ENCODE data around the gene AEN. TPM values are rescaled to one million over a fixed set of nuclear protein-coding genes. Genes with fewer than 3 reads are reported as not detected.

The AEN gene
- total RNA-seq, 1 donor from 2014 or later: 18.4 TPM

DNA sequence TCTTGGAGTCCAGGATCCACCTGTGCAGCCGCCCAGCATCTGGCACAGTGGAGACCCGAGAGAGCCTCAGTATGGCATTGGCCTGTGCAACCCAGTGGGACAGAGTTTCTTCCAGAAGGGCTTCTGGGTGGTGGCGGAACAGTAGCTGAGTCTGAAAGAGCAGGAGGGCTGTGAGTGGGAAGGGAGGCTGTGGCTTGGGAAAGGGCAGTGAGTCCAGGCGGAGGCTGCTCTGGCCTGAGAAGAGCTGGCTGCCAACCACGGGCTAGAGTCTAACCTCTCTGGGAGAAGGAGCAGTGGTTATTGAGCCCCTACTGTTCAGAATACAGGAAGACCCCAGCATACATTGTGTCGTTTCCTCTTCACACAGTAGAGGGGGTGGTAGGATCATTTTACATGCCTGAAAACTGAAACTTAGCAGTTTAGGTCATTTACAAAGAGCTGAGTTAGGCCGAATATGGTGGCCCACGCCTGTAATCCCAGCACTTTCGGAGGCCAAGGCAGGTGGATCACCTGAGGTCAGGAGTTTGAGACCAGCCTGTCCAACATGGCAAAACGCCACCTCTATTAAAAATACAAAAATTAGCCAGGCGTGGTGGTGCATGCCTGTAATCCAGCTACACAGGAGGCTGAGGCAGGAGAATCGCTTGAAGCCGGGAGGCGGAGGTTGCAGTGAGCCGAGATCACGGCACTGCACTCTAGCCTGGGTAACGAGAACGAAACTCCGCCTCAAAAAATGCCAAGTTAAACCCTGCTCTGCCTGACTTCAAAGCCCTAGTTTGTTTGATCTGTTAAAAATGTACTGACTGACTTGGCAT, 3.2 kb downstream of the AEN start:
- Histone ChIP-seq H3K4me3 (peak overlapping the region; percentile 6 to 11), H3K4me1 (peaks cover 60% of the 10 kb centered on the region), H3K9me3 (no peaks in the 10 kb centered on the region), H3K27me3 (no peaks in the 10 kb centered on the region), H3K36me3 (peaks cover 0 to 28% of the 10 kb centered on the region in 2 donors), H3K27ac (peak overlapping the region; percentile 82)
- intact Hi-C loops (cut with DNase I): no loop called here
- TF ChIP-seq POLR2AphosphoS5 (IDR thresholded peaks at IDR 0.05; ENCODE audit: insufficient read depth in 1 of 2, low read depth in 1 of 2): no peak
- TF ChIP-seq, protein P1, sequence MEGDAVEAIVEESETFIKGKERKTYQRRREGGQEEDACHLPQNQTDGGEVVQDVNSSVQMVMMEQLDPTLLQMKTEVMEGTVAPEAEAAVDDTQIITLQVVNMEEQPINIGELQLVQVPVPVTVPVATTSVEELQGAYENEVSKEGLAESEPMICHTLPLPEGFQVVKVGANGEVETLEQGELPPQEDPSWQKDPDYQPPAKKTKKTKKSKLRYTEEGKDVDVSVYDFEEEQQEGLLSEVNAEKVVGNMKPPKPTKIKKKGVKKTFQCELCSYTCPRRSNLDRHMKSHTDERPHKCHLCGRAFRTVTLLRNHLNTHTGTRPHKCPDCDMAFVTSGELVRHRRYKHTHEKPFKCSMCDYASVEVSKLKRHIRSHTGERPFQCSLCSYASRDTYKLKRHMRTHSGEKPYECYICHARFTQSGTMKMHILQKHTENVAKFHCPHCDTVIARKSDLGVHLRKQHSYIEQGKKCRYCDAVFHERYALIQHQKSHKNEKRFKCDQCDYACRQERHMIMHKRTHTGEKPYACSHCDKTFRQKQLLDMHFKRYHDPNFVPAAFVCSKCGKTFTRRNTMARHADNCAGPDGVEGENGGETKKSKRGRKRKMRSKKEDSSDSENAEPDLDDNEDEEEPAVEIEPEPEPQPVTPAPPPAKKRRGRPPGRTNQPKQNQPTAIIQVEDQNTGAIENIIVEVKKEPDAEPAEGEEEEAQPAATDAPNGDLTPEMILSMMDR (IDR thresholded peaks at IDR 0.05): peak in 2 of 3 experiments; percentile 42 to 72
- TF ChIP-seq POLR2A (IDR thresholded peaks at IDR 0.05): no peak
- no peak for DNase-seq (ENCODE audit: extremely low spot score in 2 of 2)

DNA sequence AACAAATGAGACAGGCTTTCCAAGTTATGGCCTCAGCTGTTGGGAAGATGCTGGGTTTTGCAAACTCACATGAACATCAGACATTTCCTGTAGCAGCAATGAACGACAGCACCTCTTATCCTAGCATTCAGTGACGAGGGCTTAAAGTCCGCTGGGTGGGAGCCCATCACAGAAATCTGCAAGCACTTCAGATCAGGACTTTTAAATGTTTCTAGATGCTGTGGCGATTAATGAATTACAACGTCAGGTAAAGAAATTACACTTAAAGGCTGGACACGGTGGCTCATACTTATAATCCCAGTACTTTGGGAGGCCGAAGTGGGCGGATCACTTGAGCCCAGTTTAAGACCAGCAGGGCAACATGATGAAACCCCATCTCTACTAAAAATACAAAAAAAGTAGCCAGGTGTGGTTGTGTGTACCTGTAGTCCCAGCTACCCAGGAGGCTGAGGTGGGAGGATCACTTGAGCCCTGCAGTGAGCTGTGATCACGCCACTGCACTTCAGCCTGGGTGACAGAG, 3.9 kb downstream of the AEN start:
- peaks cover 60% of the 10 kb centered on the region for H3K4me1 ChIP-seq
- H3K27me3 ChIP-seq: no peaks in the 10 kb centered on the region
- intact Hi-C loops (cut with DNase I): no loop called here
- TF ChIP-seq POLR2AphosphoS5 (IDR thresholded peaks at IDR 0.05; ENCODE audit: insufficient read depth in 1 of 2, low read depth in 1 of 2): no peak
- TF ChIP-seq, protein P1 (IDR thresholded peaks at IDR 0.05): no peak
- no peak for TF ChIP-seq POLR2A (IDR thresholded peaks at IDR 0.05)
- peak overlapping the region; percentile 82 for H3K27ac ChIP-seq
- H3K36me3 ChIP-seq: peaks cover 0 to 35% of the 10 kb centered on the region in 2 donors
- no peaks in the 10 kb centered on the region for H3K9me3 ChIP-seq
- DNase-seq (ENCODE audit: extremely low spot score in 2 of 2): no peak
- H3K4me3 ChIP-seq: peak overlapping the region; percentile 6 to 11

DNA sequence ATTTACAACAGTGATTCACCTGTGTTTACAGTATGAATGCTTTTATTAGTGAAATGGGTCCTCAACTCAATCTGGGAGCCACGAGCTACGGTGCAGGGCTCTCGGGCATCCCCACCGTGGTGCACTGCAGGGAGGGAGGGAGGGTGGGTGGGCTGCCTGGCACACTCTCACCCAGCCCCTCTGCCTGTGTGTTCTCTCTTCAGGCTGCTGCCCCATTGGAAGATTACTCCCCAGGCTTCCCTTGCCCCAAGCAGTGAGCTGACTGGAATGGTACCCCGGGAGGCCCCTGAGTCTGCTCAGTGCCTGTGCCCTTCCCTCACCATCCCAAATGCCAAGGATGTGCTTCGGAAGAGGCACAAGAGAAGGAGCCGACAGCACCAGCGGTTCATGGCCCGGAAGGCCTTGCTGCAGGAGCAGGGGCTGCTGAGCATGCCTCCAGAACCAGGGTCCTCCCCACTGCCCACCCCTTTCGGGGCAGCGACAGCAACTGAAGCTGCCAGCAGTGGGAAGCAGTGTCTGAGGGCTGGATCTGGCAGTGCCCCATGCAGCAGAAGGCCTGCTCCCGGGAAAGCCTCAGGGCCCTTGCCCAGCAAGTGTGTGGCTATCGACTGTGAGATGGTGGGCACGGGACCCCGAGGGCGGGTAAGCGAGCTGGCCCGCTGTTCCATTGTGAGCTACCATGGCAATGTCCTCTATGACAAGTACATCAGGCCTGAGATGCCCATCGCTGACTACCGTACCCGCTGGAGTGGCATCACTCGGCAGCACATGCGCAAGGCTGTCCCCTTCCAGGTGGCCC, 5.0 kb downstream of the AEN start:
- no peak for DNase-seq (ENCODE audit: extremely low spot score in 2 of 2)
- Histone ChIP-seq H3K4me3 (no peak overlapping the region), H3K27me3 (no peaks in the 10 kb centered on the region), H3K27ac (no peak overlapping the region), H3K9me3 (no peaks in the 10 kb centered on the region), H3K36me3 (peaks cover 0 to 46% of the 10 kb centered on the region in 2 donors), H3K4me1 (peaks cover 52% of the 10 kb centered on the region)
- TF ChIP-seq POLR2AphosphoS5 (IDR thresholded peaks at IDR 0.05; ENCODE audit: insufficient read depth in 1 of 2, low read depth in 1 of 2) (no peak), POLR2A (IDR thresholded peaks at IDR 0.05) (no peak)
- TF ChIP-seq, protein P1 (IDR thresholded peaks at IDR 0.05): no peak
- intact Hi-C loops (cut with DNase I): no loop called here

DNA sequence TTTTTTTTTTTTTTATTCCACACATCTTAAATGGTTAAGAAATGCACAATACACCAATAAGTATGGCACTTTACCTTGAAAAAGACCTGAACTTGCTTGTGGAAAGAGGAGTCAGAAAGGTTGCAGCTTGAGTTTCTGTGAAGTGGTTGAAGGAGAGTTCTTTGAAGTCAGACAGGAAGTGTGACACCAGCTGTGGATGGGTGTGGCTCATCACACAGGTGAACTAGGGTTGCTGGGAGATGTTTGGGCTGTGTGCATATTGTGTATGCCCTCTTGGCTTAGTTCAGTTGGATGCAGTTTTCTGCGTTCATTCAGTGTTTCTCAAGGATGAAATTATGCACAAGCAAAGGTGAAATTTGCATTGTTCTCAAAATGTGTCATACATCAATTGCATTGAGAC, 6.3 kb downstream of the AEN start:
- intact Hi-C loops (cut with DNase I): no loop called here
- no peak for DNase-seq (ENCODE audit: extremely low spot score in 2 of 2)

More for the DNA sequence above, 6.3 kb downstream of the AEN start:
- Histone ChIP-seq H3K27me3 (no peaks in the 10 kb centered on the region), H3K9me3 (no peaks in the 10 kb centered on the region), H3K4me3 (no peak overlapping the region), H3K4me1 (peaks cover 40% of the 10 kb centered on the region), H3K36me3 (peaks cover 0 to 58% of the 10 kb centered on the region in 2 donors), H3K27ac (no peak overlapping the region)
- TF ChIP-seq POLR2AphosphoS5 (IDR thresholded peaks at IDR 0.05; ENCODE audit: insufficient read depth in 1 of 2, low read depth in 1 of 2) (no peak), POLR2A (IDR thresholded peaks at IDR 0.05) (no peak)
- TF ChIP-seq, protein P1 (IDR thresholded peaks at IDR 0.05): no peak
